Gastrocnemius medialis (tissue), 4 donors: Measurements from ENCODE around the gene TBC1D30. TPM values are rescaled to one million over a fixed set of nuclear protein-coding genes. Genes with fewer than 3 reads are reported as not detected.

Experiments
- ATAC-seq, 2 donors: fragments of 150-250 bp; one replicate each; pipeline ENCODE4 v1.9.1; 2016
- DNase-seq, 2 donors: peaks; one replicate each; pipeline ENCODE4 v3.0.0-alpha.2; 2019
- H3K27ac ChIP-seq, 4 donors: fragments of 200-600 bp; sonication (generic); 1 replicate in 1 of 4; 2 replicates in 3 of 4; pipeline ENCODE4 v1.5.1; 2016 to 2018; ENCODE audit warnings: mild to moderate bottlenecking in 2 of 4, moderate library complexity in 1 of 4
- H3K27me3 ChIP-seq, 3 donors: fragments of 200-600 bp; sonication (generic) in 2 of 3; 1 replicate in 1 of 3; 2 replicates in 2 of 3; pipeline versions ENCODE4 v1.5.1 to v1.6.0; 2016 to 2019; ENCODE audit warnings: mild to moderate bottlenecking in 1 of 3, moderate library complexity in 1 of 3
- H3K36me3 ChIP-seq, 2 donors: fragments of 200-600 bp; sonication (generic) in 1 of 2; one replicate each; pipeline ENCODE4 v1.5.1; 2017 to 2018
- H3K4me1 ChIP-seq, 2 donors: fragments of 200-600 bp; sonication (generic) in 1 of 2; one replicate each; pipeline ENCODE4 v1.5.1; 2016 to 2017; ENCODE audit warnings: mild to moderate bottlenecking in 2 of 2
- H3K4me3 ChIP-seq, 4 donors: fragments of 200-600 bp; sonication (generic) in 3 of 4; 1 replicate in 1 of 4; 2 replicates in 3 of 4; pipeline ENCODE4 v1.5.1; 2016 to 2019; ENCODE audit warnings: mild to moderate bottlenecking in 2 of 4
- H3K9me3 ChIP-seq, 3 donors: fragments of 200-600 bp; sonication (generic) in 2 of 3; 1 replicate in 1 of 3; 2 replicates in 2 of 3; pipeline ENCODE4 v1.5.1; 2016 to 2019
- CTCF ChIP-seq, 5 experiments: fragments of 450-650 bp in 3 of 5; fragments of 200-600 bp in 2 of 5; sonication (generic) in 2 of 5; IDR thresholded peaks in 4 of 5; conservative IDR thresholded peaks in 1 of 5; 1 replicate in 4 of 5; 2 replicates in 1 of 5; pipeline ENCODE4 v1.5.1; 2016 to 2019; ENCODE audit warnings: antibody characterized with exemption in 5 of 5, mild to moderate bottlenecking in 3 of 5, moderate library complexity in 3 of 5
- POLR2A ChIP-seq, 2 donors: fragments of 450-650 bp; IDR thresholded peaks; one replicate each; pipeline ENCODE4 v1.6.1; 2017; ENCODE audit warnings: antibody characterized with exemption in 2 of 2, mild to moderate bottlenecking in 2 of 2, moderate library complexity in 2 of 2
- in situ Hi-C, 4 donors: fragments of 200-750 bp; cut with MboI; loops; one replicate each; pipeline versions ENCODE4 v1.15.0 to v1.8.0; 2017; ENCODE audit warnings: low sequenced_read_pairs in 4 of 4
- intact Hi-C: fragments of 100-400 bp; cut with DNase I; formaldehyde crosslinking; loops from one replicate; pipeline ENCODE4 v1.15.1; 2023; ENCODE audit warnings: low total_unique reads
- total RNA-seq, 4 donors: library from RNA; depleted of rRNA; stranded (reverse); fragments of >200 nt; gene quantifications; one replicate each; pipeline versions ENCODE4 v1.1.0 to v1.2.3, GENCODE V29; 2016

Gene TBC1D30
- total RNA-seq, 4 donors from 2014 or later: 0.07 to 3.8 (median 0.87) TPM

GRCh38 chr12:64790166-64790565 lies 34.3 kb upstream of the TBC1D30 start:
- no peak for DNase-seq
- Histone ChIP-seq H3K27me3 (peaks cover 7 to 10% (median 8%) of the 10 kb centered on the region in 3 donors), H3K4me1 (no peaks in the 10 kb centered on the region), H3K4me3 (no peak overlapping the region), H3K27ac (no peak overlapping the region), H3K36me3 (no peaks in the 10 kb centered on the region), H3K9me3 (no peaks in the 10 kb centered on the region)
- TF ChIP-seq POLR2A (IDR thresholded peaks at IDR 0.05) (no peak), CTCF (IDR thresholded peaks at IDR 0.05 in 4 of 5, conservative IDR thresholded peaks at IDR 0.05 in 1 of 5) (no peak)
- in situ Hi-C loops: no loop called here
- ATAC-seq: no peak
- intact Hi-C loops: no loop called here

GRCh38 chr12:64791036-64791435 lies 33.4 kb upstream of the TBC1D30 start:
- Histone ChIP-seq H3K36me3 (no peaks in the 10 kb centered on the region), H3K9me3 (no peaks in the 10 kb centered on the region), H3K4me1 (no peaks in the 10 kb centered on the region), H3K27me3 (peaks cover 0 to 2% (median 0%) of the 10 kb centered on the region in 3 donors), H3K27ac (no peak overlapping the region), H3K4me3 (no peak overlapping the region)
- DNase-seq (no peak), ATAC-seq (no peak)
- in situ Hi-C loops (no loop called here), intact Hi-C loops (no loop called here)
- no peak for TF ChIP-seq POLR2A (IDR thresholded peaks at IDR 0.05)
- TF ChIP-seq CTCF (IDR thresholded peaks at IDR 0.05 in 4 of 5, conservative IDR thresholded peaks at IDR 0.05 in 1 of 5): no peak

- in situ Hi-C loops (no loop called here), intact Hi-C loops (no loop called here)
- H3K27me3 ChIP-seq: no peaks in the 10 kb centered on the region
- H3K9me3 ChIP-seq: no peaks in the 10 kb centered on the region
- DNase-seq (no peak), ATAC-seq (no peak)
- H3K4me3 ChIP-seq: no peak overlapping the region
- TF ChIP-seq POLR2A (IDR thresholded peaks at IDR 0.05) (no peak), CTCF (IDR thresholded peaks at IDR 0.05 in 4 of 5, conservative IDR thresholded peaks at IDR 0.05 in 1 of 5) (no peak)
- no peaks in the 10 kb centered on the region for H3K36me3 ChIP-seq
- no peaks in the 10 kb centered on the region for H3K4me1 ChIP-seq
- no peak overlapping the region for H3K27ac ChIP-seq
Measured at GRCh38 chr12:64792128-64792527, 32.3 kb upstream of the TBC1D30 start.

- Histone ChIP-seq H3K36me3 (no peaks in the 10 kb centered on the region), H3K4me3 (no peak overlapping the region), H3K27ac (no peak overlapping the region), H3K9me3 (no peaks in the 10 kb centered on the region), H3K27me3 (no peaks in the 10 kb centered on the region), H3K4me1 (no peaks in the 10 kb centered on the region)
- DNase-seq: no peak
- no peak for ATAC-seq
- TF ChIP-seq CTCF (IDR thresholded peaks at IDR 0.05 in 4 of 5, conservative IDR thresholded peaks at IDR 0.05 in 1 of 5) (no peak), POLR2A (IDR thresholded peaks at IDR 0.05) (no peak)
- intact Hi-C loops: no loop called here
- in situ Hi-C loops: no loop called here
Measured at GRCh38 chr12:64793610-64794009, 30.8 kb upstream of the TBC1D30 start.

GRCh38 chr12:64794305-64794704 lies 30.1 kb upstream of the TBC1D30 start:
- Histone ChIP-seq H3K27me3 (no peaks in the 10 kb centered on the region), H3K27ac (no peak overlapping the region), H3K4me1 (no peaks in the 10 kb centered on the region), H3K4me3 (no peak overlapping the region), H3K9me3 (no peaks in the 10 kb centered on the region), H3K36me3 (no peaks in the 10 kb centered on the region)
- DNase-seq: no peak
- ATAC-seq: no peak
- intact Hi-C loops: no loop called here
- in situ Hi-C loops: no loop called here
- TF ChIP-seq CTCF (IDR thresholded peaks at IDR 0.05 in 4 of 5, conservative IDR thresholded peaks at IDR 0.05 in 1 of 5) (no peak), POLR2A (IDR thresholded peaks at IDR 0.05) (no peak)
